Ascending aorta (tissue), 2 donors: Measurements from ENCODE around the gene HNRNPC. TPM values are rescaled to one million over a fixed set of nuclear protein-coding genes. Genes with fewer than 3 reads are reported as not detected.

ENCODE experiments used
- DNase-seq, 2 donors: peaks; one replicate each; pipeline ENCODE4 v3.0.0-alpha.2; 2019; ENCODE audit warnings: low spot score in 2 of 2
- H3K27ac ChIP-seq, 2 donors: fragments of 200-600 bp; sonication (generic); one replicate each; pipeline ENCODE4 v1.5.1; 2016 to 2017; ENCODE audit warnings: mild to moderate bottlenecking in 1 of 2
- H3K27me3 ChIP-seq: fragments of 200-600 bp; sonication (generic); one replicate; pipeline ENCODE4 v1.5.1; 2017
- H3K36me3 ChIP-seq, 2 donors: fragments of 200-600 bp; sonication (generic); one replicate each; pipeline ENCODE4 v1.5.1; 2016
- H3K4me1 ChIP-seq, 2 donors: fragments of 200-600 bp; sonication (generic); one replicate each; pipeline ENCODE4 v1.5.1; 2016 to 2017; ENCODE audit warnings: mild to moderate bottlenecking in 1 of 2
- H3K4me3 ChIP-seq, 2 donors: fragments of 200-600 bp; sonication (generic); one replicate each; pipeline ENCODE4 v1.5.1; 2016 to 2017; ENCODE audit warnings: mild to moderate bottlenecking in 1 of 2
- H3K9me3 ChIP-seq, 2 donors: fragments of 200-600 bp; sonication (generic); one replicate each; pipeline ENCODE4 v1.5.1; 2016
- intact Hi-C: fragments of 100-400 bp; cut with DNase I; formaldehyde crosslinking; loops from one replicate; pipeline ENCODE4 v1.15.1; 2023
- total RNA-seq: library from RNA; depleted of rRNA; stranded (reverse); fragments of >200 nt; gene quantifications from one replicate; pipeline ENCODE4 v1.1.0, GENCODE V29; 2016
- TF ChIP-seq, protein P1 (sequence below), 3 experiments: fragments of 200-600 bp in 2 of 3; fragments of 450-650 bp in 1 of 3; sonication (generic) in 2 of 3; IDR thresholded peaks; one replicate each; pipeline ENCODE4 v1.5.1; 2016 to 2019; ENCODE audit warnings: antibody characterized with exemption in 3 of 3, mild to moderate bottlenecking in 1 of 3, moderate library complexity in 1 of 3

The HNRNPC gene
- total RNA-seq, 1 donor from 2014 or later, result 303 TPM

DNA sequence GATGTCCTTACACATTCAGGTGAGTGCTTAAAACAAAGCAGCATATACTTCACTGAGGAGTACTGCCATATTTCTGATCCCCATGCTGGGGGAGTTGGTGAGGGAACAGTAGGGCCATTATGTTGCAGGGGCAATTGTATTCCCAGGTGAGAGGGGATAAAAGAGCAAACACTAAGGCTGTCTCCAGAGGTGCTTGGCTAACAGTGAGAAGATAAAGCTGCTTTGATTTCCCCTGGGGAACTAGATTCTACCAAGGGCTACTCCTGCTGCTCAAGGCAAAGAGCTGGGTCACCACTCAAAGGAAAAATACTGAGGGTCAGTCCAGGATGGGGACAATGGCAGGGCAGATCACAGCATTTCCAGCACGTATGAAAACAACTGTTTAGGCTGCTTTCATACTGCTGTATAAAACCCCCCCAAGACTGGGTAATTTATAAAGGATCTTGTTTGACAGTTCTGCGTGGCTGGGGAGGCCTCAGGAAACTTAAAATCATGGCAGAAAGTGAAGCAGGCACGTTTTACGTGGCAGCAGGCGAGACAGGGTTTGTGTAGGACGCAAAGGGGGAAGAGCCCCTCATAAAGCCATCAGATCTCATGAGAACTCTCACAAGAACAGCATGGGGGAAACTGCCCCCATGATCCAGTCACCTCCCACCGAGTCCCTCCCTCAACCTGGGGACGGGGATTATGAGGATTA is 65.6 kb downstream of the HNRNPC start:
- intact Hi-C loops, result no loop called here
- no peak for DNase-seq
- no peaks in the 10 kb centered on the region for H3K9me3 ChIP-seq

DNA sequence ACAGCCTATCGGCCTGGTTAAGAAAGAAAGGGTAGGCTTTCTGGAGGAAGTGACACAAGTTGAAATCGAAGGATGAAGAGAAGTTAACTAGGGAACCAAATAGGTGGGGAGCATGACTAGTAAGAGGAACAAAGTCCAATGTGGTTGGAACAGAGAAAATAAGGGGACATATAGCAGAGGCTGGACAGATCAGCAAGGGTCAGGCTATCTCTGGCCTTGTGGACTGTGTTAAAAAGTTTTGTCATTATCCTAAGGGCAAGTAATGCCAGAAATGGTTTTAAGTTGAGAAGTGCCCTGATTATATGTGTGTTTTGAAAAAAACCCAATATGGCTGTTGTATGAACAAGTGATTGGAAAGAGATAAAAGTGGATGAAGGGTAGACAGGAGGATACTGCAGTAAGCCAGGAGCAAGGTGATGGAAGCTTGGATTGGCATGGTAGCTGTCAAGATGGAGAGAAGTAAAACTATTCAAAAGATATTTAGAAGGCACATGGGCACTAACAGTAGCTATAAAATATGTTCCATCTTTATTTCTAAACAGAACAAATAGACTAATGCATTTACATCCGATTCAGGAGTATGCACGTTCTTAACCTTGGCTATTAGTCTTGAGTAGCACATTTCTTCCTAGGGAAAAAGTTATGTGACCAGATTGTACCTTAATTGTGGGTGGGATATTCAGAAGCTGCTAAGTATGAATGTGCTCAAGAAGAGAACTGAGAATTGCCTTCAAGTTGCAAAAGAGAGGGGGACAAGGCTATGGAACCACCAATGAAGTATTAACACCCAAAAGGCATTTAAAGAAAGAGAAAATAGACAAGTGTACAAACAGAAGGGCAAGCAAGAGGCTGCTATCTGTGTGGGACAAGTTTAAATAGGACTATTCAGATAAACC is 66.5 kb downstream of the HNRNPC start:
- intact Hi-C loops, result no loop called here
- TF ChIP-seq, protein P1, sequence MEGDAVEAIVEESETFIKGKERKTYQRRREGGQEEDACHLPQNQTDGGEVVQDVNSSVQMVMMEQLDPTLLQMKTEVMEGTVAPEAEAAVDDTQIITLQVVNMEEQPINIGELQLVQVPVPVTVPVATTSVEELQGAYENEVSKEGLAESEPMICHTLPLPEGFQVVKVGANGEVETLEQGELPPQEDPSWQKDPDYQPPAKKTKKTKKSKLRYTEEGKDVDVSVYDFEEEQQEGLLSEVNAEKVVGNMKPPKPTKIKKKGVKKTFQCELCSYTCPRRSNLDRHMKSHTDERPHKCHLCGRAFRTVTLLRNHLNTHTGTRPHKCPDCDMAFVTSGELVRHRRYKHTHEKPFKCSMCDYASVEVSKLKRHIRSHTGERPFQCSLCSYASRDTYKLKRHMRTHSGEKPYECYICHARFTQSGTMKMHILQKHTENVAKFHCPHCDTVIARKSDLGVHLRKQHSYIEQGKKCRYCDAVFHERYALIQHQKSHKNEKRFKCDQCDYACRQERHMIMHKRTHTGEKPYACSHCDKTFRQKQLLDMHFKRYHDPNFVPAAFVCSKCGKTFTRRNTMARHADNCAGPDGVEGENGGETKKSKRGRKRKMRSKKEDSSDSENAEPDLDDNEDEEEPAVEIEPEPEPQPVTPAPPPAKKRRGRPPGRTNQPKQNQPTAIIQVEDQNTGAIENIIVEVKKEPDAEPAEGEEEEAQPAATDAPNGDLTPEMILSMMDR (IDR thresholded peaks at IDR 0.05), result no peak
- H3K36me3 ChIP-seq, result peaks cover 5 to 10% of the 10 kb centered on the region in 2 donors
- DNase-seq, result no peak
- no peaks in the 10 kb centered on the region for H3K4me1 ChIP-seq
- H3K27me3 ChIP-seq, result no peaks in the 10 kb centered on the region
- H3K4me3 ChIP-seq, result no peak overlapping the region
- H3K27ac ChIP-seq, result no peak overlapping the region
- no peaks in the 10 kb centered on the region for H3K9me3 ChIP-seq

More for the DNA sequence above, 65.6 kb downstream of the HNRNPC start:
- Histone ChIP-seq H3K27ac (no peak overlapping the region), H3K27me3 (no peaks in the 10 kb centered on the region), H3K4me1 (no peaks in the 10 kb centered on the region), H3K36me3 (peaks cover 5 to 19% of the 10 kb centered on the region in 2 donors), H3K4me3 (no peak overlapping the region)
- TF ChIP-seq, protein P1 (IDR thresholded peaks at IDR 0.05), result no peak

DNA sequence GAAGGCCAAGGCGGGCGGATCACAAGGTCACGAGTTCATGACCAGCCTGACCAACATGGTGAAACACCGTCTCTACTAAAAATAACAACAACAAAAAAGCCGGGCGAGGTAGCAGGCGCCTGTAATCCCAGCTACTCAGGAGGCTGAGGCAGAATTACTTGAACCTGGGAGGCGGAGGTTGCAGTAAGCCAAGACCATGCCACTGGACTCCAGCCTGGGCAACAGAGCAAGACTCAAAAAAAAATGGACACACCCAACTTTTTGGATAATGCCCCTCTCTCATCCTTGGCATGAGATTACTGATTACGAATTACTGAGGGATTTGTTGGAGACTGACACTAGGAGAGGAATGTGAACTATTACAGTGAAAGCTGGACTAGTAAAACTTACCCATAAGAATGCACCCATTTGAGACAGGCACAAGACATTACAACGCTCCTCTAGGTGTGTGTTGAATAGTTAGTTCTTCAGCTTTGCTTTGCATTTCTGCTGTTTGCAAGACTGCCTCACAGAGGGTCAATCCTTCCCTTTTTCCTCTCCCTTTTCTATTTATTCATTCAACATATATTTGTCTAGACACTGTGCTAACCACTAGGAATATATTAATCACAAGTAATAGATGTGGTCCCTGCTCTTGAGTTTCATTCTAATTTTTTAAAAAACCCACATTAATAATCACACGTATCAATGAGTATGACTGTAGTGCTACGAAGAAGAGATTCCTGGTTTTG is 67.3 kb downstream of the HNRNPC start:
- H3K27me3 ChIP-seq, result no peaks in the 10 kb centered on the region
- H3K4me3 ChIP-seq, result no peak overlapping the region
- intact Hi-C loops, result no loop called here
- H3K27ac ChIP-seq, result no peak overlapping the region
- DNase-seq, result no peak
- H3K9me3 ChIP-seq, result no peaks in the 10 kb centered on the region
- peaks cover 1 to 2% of the 10 kb centered on the region in 2 donors for H3K36me3 ChIP-seq
- TF ChIP-seq, protein P1 (IDR thresholded peaks at IDR 0.05), result no peak
- H3K4me1 ChIP-seq, result no peaks in the 10 kb centered on the region

DNA sequence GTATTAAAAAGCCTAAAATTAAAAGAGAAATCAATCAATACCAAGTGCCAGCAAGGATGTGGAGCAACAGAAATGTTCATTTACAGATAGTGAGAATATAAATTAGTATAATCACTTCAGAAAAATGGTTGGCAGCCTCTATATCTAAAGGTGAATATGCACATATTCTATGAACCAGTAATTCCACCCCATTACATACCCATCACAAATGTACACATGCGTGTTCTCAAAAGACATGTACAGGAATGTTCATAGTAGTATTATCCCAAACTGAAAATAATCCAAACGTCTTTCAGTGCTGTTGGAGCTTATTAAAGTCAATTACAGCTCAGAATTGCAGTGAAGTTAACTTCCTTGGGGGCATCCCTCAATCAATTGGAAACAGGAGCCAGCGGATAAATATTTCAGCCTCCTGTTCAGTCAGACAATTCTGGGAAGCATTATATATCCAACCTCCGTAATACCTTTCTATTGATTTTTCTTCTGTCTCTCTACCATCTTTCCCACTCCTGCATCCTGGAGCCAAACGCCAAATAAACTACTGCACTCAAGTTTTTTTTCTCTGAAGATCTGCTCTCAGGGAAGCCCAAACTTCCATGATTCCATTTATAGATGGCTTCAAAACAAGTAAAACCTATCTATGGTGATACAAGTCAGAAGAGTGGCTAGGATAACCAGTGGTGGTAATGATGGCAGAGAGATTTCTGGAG is 68.3 kb downstream of the HNRNPC start:
- no peak overlapping the region for H3K4me3 ChIP-seq
- intact Hi-C loops, result no loop called here
- H3K27ac ChIP-seq, result no peak overlapping the region
- TF ChIP-seq, protein P1 (IDR thresholded peaks at IDR 0.05), result no peak
- no peak for DNase-seq
- H3K4me1 ChIP-seq, result no peaks in the 10 kb centered on the region
- no peaks in the 10 kb centered on the region for H3K27me3 ChIP-seq
- no peaks in the 10 kb centered on the region for H3K36me3 ChIP-seq
- H3K9me3 ChIP-seq, result no peaks in the 10 kb centered on the region
